Brain microvascular endothelial cell (primary cell): Measurements from ENCODE around the gene BANF2.
"Not testable (repeated sequence)": the region's sequence is repeated elsewhere in the genome, so short reads cannot be mapped to it uniquely, and the experiment has no call there.

Experiments
- DNase-seq: peaks from one replicate; pipeline ENCODE4 v3.0.0-alpha.2; 2020
- H3K27ac ChIP-seq: fragments of 250-450 bp; sonication (Bioruptor Pico); 2 replicates; pipeline ENCODE4 v1.5.1; 2020; ENCODE audit warnings: mild to moderate bottlenecking, moderate library complexity
- H3K27me3 ChIP-seq: fragments of 250-450 bp; sonication (Bioruptor Pico); replicated peaks from 2 replicates; pipeline ENCODE4 v1.5.1; 2020; ENCODE audit warnings: mild to moderate bottlenecking
- H3K36me3 ChIP-seq: fragments of 250-450 bp; sonication (Bioruptor Pico); replicated peaks from 2 replicates; pipeline ENCODE4 v1.5.1; 2020; ENCODE audit warnings: mild to moderate bottlenecking
- H3K4me3 ChIP-seq: 2 replicates; pipeline ENCODE4 v1.5.1; 2011; ENCODE audit warnings: low read depth, mild to moderate bottlenecking, control low read depth, low read length, moderate library complexity
- in situ Hi-C: cut with HindIII; loops from 2 replicates; pipeline ENCODE4 v1.10.0; 2017; ENCODE audit warnings: low sequenced_read_pairs, low pct_ligation_motif_present
- TF ChIP-seq, protein P1 (sequence below): IDR thresholded peaks from 2 replicates; pipeline ENCODE4 v1.5.1; 2011; ENCODE audit warnings: low read depth, mild to moderate bottlenecking, moderate library complexity, low read length, control low read depth, inconsistent platforms; ENCODE audit errors: missing control alignments

Gene BANF2

DNA sequence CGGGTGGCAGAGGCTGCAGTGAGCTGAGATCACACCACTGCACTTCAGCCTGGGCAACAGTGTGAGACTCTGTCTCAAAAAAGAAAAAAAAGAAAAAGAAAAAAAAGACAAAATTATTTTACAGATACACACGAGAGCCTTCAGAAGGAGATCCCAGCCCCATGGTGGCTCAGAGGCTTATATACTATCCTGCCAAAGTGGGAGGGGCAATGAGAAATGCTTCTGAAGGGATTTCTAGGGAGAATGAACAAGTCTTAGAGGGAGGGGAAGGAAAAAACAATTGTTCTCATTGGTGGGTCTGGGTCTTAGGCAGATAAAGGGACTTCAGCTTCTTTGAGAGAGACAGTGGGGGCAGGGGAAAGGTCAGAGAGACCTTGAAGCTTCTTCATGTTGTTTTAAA, 76.8 kb downstream of the BANF2 start:
- Histone ChIP-seq H3K27me3 (no peaks in the 10 kb centered on the region), H3K4me3 (no peak overlapping the region), H3K27ac (no peak overlapping the region), H3K36me3 (no peaks in the 10 kb centered on the region)
- DNase-seq: no peak
- in situ Hi-C loops: no loop called here
- TF ChIP-seq, protein P1, sequence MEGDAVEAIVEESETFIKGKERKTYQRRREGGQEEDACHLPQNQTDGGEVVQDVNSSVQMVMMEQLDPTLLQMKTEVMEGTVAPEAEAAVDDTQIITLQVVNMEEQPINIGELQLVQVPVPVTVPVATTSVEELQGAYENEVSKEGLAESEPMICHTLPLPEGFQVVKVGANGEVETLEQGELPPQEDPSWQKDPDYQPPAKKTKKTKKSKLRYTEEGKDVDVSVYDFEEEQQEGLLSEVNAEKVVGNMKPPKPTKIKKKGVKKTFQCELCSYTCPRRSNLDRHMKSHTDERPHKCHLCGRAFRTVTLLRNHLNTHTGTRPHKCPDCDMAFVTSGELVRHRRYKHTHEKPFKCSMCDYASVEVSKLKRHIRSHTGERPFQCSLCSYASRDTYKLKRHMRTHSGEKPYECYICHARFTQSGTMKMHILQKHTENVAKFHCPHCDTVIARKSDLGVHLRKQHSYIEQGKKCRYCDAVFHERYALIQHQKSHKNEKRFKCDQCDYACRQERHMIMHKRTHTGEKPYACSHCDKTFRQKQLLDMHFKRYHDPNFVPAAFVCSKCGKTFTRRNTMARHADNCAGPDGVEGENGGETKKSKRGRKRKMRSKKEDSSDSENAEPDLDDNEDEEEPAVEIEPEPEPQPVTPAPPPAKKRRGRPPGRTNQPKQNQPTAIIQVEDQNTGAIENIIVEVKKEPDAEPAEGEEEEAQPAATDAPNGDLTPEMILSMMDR: no peak

DNA sequence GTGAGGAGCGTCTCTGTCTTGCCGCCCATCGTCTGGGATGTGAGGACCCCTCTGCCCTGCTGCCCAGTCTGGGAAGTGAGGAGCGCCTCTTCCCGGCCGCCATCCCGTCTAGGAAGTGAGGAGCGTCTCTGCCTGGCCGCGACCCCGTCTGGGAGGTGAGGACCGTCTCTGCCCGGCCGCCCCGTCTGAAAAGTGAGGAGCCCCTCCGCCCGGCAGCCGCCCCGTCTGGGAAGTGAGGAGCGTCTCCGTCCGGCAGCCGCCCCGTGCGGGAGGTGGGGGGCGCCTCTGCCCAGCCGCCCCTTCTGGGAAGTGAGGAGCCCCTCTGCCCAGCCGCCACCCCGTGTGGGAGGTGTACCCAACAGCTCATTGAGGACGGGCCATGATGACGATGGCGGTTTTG, 79.2 kb downstream of the BANF2 start:
- in situ Hi-C loops, H3K4me3 ChIP-seq, H3K27ac ChIP-seq, DNase-seq, H3K27me3 ChIP-seq, H3K36me3 ChIP-seq: not testable (repeated sequence)

DNA sequence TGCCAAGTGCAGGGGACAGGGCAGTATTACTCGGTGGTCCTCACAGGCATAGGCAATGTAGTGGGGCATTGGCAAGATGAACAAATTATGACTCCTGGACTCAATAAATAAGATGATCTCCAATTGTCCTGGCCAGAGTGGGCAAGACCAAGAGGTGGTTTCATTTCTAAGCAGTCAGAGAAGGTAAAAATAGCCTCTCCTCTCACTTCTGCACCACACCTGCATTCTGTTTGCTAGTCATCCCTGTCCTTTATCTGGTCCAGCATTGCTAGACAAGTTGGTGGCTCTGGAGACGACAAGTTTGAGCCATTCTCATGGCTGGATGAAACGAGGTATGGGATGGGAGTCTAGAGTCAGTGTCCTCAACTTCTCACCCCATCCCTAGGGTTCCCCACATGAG, 83.0 kb downstream of the BANF2 start:
- TF ChIP-seq, protein P1: no peak
- Histone ChIP-seq H3K4me3 (no peak overlapping the region), H3K36me3 (no peaks in the 10 kb centered on the region), H3K27me3 (no peaks in the 10 kb centered on the region), H3K27ac (no peak overlapping the region)
- no peak for DNase-seq
- in situ Hi-C loops: no loop called here

DNA sequence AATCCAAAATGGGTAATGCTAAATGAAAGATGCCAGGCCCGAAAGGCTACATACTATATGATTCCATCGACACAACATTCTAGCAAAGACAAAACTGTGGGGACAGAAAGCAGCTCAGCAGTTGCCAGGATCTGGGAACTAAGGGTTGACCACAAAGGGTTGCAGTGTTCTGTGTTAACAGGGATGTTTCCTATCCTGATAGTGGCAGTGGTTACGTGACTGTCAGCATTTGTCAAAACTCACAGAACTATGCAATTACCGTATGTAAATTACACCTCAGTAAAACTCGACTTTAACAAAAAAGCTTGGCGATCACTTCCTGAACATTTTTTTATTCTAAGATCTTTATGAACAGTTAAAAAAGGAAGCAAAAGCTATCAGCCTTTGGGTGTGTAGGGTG, 83.9 kb downstream of the BANF2 start:
- H3K27me3 ChIP-seq: no peaks in the 10 kb centered on the region
- no peak overlapping the region for H3K4me3 ChIP-seq
- no peak for DNase-seq
- no peak overlapping the region for H3K27ac ChIP-seq
- in situ Hi-C loops: no loop called here
- H3K36me3 ChIP-seq: no peaks in the 10 kb centered on the region
- TF ChIP-seq, protein P1: no peak

DNA sequence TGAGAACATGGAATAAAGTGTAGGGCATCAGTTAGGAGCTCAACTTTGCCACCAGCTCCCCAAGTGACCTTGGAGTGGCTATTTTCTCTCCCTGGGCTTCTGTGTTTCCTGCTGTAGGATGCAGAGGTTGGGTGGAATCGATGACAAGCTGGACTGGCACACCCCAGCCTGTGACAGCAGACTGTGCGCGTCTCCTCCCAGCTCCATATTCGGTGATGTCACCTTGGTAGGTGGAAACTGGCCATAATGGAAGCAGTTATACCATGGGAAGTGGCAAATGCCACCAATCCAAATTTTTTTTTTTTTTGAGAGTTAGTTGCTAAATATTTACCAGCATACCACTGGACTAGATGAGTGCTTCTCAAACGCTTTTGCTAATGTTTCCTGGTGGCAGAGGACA, 85.2 kb downstream of the BANF2 start:
- no peak overlapping the region for H3K4me3 ChIP-seq
- TF ChIP-seq, protein P1: no peak
- in situ Hi-C loops: no loop called here
- H3K36me3 ChIP-seq: no peaks in the 10 kb centered on the region
- H3K27ac ChIP-seq: no peak overlapping the region
- no peak for DNase-seq
- no peaks in the 10 kb centered on the region for H3K27me3 ChIP-seq
